ENCODE results near the gene ARMC8. TPM values are rescaled to one million over a fixed set of nuclear protein-coding genes. Genes with fewer than 3 reads are reported as not detected.

The ARMC8 gene
- total and polyA plus RNA-seq, 2 of the 8 experiments (the other 6 are each of a cell fraction or from before 2014, with no cell fraction given) = 47.3 to 58.5 TPM

- Histone ChIP-seq H2AK5ac (ENCODE audit: low read depth, low read length) (no peak overlapping the region), H3K79me1 (ENCODE audit: low read depth, low read length) (no peaks in the 10 kb centered on the region), H4K5ac (ENCODE audit: insufficient read length, low read depth, low read length) (no peak overlapping the region), H3K56ac (replicated peaks; ENCODE audit: insufficient read length, low read depth, low read length) (no peak overlapping the region), H3K9ac (replicated peaks in 1 of 4; ENCODE audit: extremely low read depth in 1 of 4, low read depth in 3 of 4, low read length in 3 of 4) (no peak overlapping the region), H3K4me1 (replicated peaks in 1 of 4; ENCODE audit: control insufficient read depth in 3 of 4, insufficient read depth in 4 of 4, low read length in 3 of 4) (0 out of 7 replicates have a peak, but pooled peaks cover 0 to 2% (median 0%) of the 10 kb centered on the region in 4 experiments), H2BK5ac (ENCODE audit: low read depth, low read length) (no peak overlapping the region), H3K23me2 (ENCODE audit: low read depth, low read length) (no peaks in the 10 kb centered on the region), H2BK120ac (replicated peaks; ENCODE audit: low read depth, low read length) (no peak overlapping the region), H3K4ac (replicated peaks; ENCODE audit: insufficient read length, low read depth, low read length) (no peak overlapping the region), H2AFZ (ENCODE audit: low read length) (no peak overlapping the region), H3K18ac (ENCODE audit: extremely low read depth, low read length) (no peak overlapping the region), H4K91ac (replicated peaks; ENCODE audit: insufficient read length, low read length) (no peak overlapping the region), H4K20me1 (replicated peaks in 1 of 2; ENCODE audit: control insufficient read depth in 1 of 2, insufficient read depth in 2 of 2, low read length in 2 of 2) (no peaks in the 10 kb centered on the region), H3K27me3 (replicated peaks in 1 of 4; ENCODE audit: control insufficient read depth in 3 of 4, extremely low read depth in 1 of 4, insufficient read depth in 3 of 4, low read length in 3 of 4) (no peaks in the 10 kb centered on the region), H2BK15ac (ENCODE audit: low read length) (no peak overlapping the region), H3K14ac (ENCODE audit: insufficient read length) (no peak overlapping the region), H3K4me2 (ENCODE audit: insufficient read depth in 1 of 2, low read depth in 2 of 2, low read length in 2 of 2) (no peak overlapping the region), H2BK12ac (ENCODE audit: low read depth, low read length) (no peak overlapping the region), H2BK20ac (ENCODE audit: low read length) (no peak overlapping the region), H3K36me3 (ENCODE audit: control insufficient read depth in 2 of 4, insufficient read depth in 4 of 4, low read length in 3 of 4) (peaks cover 0 to 26% (median 3%) of the 10 kb centered on the region in 4 experiments; a peak in 3 of 8 replicates), H3K9me3 (ENCODE audit: insufficient read depth in 2 of 2, low read depth in 1 of 2, low read length in 1 of 2) (no peaks in the 10 kb centered on the region), H3K23ac (ENCODE audit: insufficient read length) (no peak overlapping the region), H3K79me2 (ENCODE audit: control insufficient read depth in 1 of 2, insufficient read depth in 2 of 2, low read length in 2 of 2) (no peaks in the 10 kb centered on the region), H3K4me3 (ENCODE audit: extremely low read depth in 1 of 4, insufficient read depth in 2 of 4, low read depth in 3 of 4, low read length in 4 of 4) (no peak overlapping the region), H3K27ac (ENCODE audit: low read depth, low read length) (no peak overlapping the region), H4K8ac (ENCODE audit: extremely low read depth, insufficient read depth, low read length) (no peak overlapping the region)
- WGBS, 2 experiments (ENCODE audit: extremely low coverage in 1 of 2, insufficient coverage in 1 of 2, insufficient read length in 1 of 2, insufficient replicate concordance in 2 of 2, low coverage in 1 of 2, low lambda C conversion rate in 2 of 2, missing lambda C conversion rate in 1 of 2) = 98% methylated on average over 3 of the region's 3 CpGs; no CpG with 5 or more reads in 1 of the 2 experiments
- CTCF ChIA-PET (ENCODE audit: partially characterized antibody) = interaction anchor here (1.5 kb wide), 1 partner anchor 15 kb away, joined by 3 read pairs; no protein-coding TSS in a partner anchor
- FAIRE-seq = no peak
- no peak for DNase-seq (ENCODE audit: low read depth in 1 of 2, low spot score in 2 of 2)
- no peak for TF ChIP-seq SAP30 (IDR thresholded peaks at IDR 0.05; ENCODE audit: insufficient read depth, insufficient replicate concordance, low read length)
- TF ChIP-seq CBX5 (IDR thresholded peaks at IDR 0.05; ENCODE audit: low read depth, low read length) = no peak
- TF ChIP-seq CREB1 (IDR thresholded peaks at IDR 0.05) = no peak
- no peak for TF ChIP-seq GABPA (IDR thresholded peaks at IDR 0.05; ENCODE audit: borderline replicate concordance, insufficient read depth, low read length)
- TF ChIP-seq EGR1 (IDR thresholded peaks at IDR 0.05; ENCODE audit: borderline replicate concordance, low read depth, low read length) = no peak
- TF ChIP-seq SRF (IDR thresholded peaks at IDR 0.05; ENCODE audit: low read depth, low read length) = no peak
- TF ChIP-seq GTF2F1 (IDR thresholded peaks at IDR 0.05; ENCODE audit: borderline replicate concordance, low read depth, low read length) = no peak
- TF ChIP-seq YY1 (IDR thresholded peaks at IDR 0.05; ENCODE audit: low read depth, low read length) = no peak
- POLR2A ChIA-PET (ENCODE audit: partially characterized antibody) = interaction anchor here (1.0 to 3.5 kb wide), 3 partner anchors 11 to 94 kb away, joined by 3 to 13 read pairs (median 3); partner anchors contain the start of gene ARMC8
Observed at GRCh38 chr3:138281561-138281960, 94.5 kb downstream of the ARMC8 start.

All from H1 (cell line).